HepG2 (cell line): ENCODE results near the gene TNFRSF11A. TPM values are rescaled to one million over a fixed set of nuclear protein-coding genes. Genes with fewer than 3 reads are reported as not detected.

Experiments
- ATF2 ChIP-seq: sonication (generic); formaldehyde crosslinking; IDR thresholded peaks from 2 replicates; pipeline ENCODE4 v1.4.0; 2020; ENCODE audit warnings: missing genetic modification reagents
- CREB1 ChIP-seq, 2 experiments: fragments of 450-650 bp in 1 of 2; IDR thresholded peaks; 2 replicates each; pipeline ENCODE4 v1.6.1; 2016 to 2017; ENCODE audit warnings: control low read depth in 1 of 2, mild to moderate bottlenecking in 1 of 2, missing compliant biosample characterization in 1 of 2, missing genetic modification characterization in 1 of 2
- ELF3 ChIP-seq: IDR thresholded peaks from 2 replicates; pipeline ENCODE4 v1.6.1; 2016; ENCODE audit warnings: missing genetic modification reagents, missing compliant biosample characterization
- GRHL1 ChIP-seq: sonication (generic); formaldehyde crosslinking; conservative IDR thresholded peaks from 2 replicates; pipeline ENCODE4 v1.8.0; 2022; ENCODE audit warnings: missing genetic modification reagents
- HMG20A ChIP-seq: IDR thresholded peaks from 2 replicates; pipeline ENCODE4 v1.6.1; 2016; ENCODE audit warnings: borderline replicate concordance
- HNF4A ChIP-seq: sonication (generic); formaldehyde crosslinking; IDR thresholded peaks from 2 replicates; pipeline ENCODE4 v1.4.0; 2020; ENCODE audit warnings: missing genetic modification reagents
- NCOA5 ChIP-seq: sonication (generic); formaldehyde crosslinking; IDR thresholded peaks from 2 replicates; pipeline ENCODE4 v1.4.0; 2020; ENCODE audit warnings: missing genetic modification reagents
- NKX3-1 ChIP-seq: sonication (generic); formaldehyde crosslinking; IDR thresholded peaks from 2 replicates; pipeline ENCODE4 v1.5.0; 2020; ENCODE audit warnings: missing genetic modification reagents
- PAXIP1 ChIP-seq: sonication (generic); formaldehyde crosslinking; conservative IDR thresholded peaks from 2 replicates; pipeline ENCODE4 v1.4.0; 2020; ENCODE audit warnings: mild to moderate bottlenecking, missing genetic modification reagents, moderate library complexity
- POGZ ChIP-seq: sonication (generic); formaldehyde crosslinking; IDR thresholded peaks from 2 replicates; pipeline ENCODE4 v1.4.0; 2020; ENCODE audit warnings: mild to moderate bottlenecking, missing genetic modification reagents
- POLR2AphosphoS5 ChIP-seq: IDR thresholded peaks from 2 replicates; pipeline ENCODE4 v1.6.1; 2012; ENCODE audit warnings: low read depth, low read length
- TIGD3 ChIP-seq: sonication (generic); formaldehyde crosslinking; IDR thresholded peaks from 2 replicates; pipeline ENCODE4 v1.5.1; 2020; ENCODE audit warnings: mild to moderate bottlenecking, missing genetic modification reagents, borderline replicate concordance
- ZBED4 ChIP-seq: sonication (generic); formaldehyde crosslinking; IDR thresholded peaks from 2 replicates; pipeline ENCODE4 v1.4.0; 2020; ENCODE audit warnings: missing genetic modification reagents, borderline replicate concordance
- ZFAT ChIP-seq: sonication (generic); formaldehyde crosslinking; conservative IDR thresholded peaks from 2 replicates; pipeline ENCODE4 v1.8.1; 2023; ENCODE audit warnings: missing genetic modification reagents, inconsistent platforms
- ZNF143 ChIP-seq: sonication (generic); formaldehyde crosslinking; IDR thresholded peaks from 2 replicates; pipeline ENCODE4 v1.4.0; 2020; ENCODE audit warnings: missing genetic modification reagents
- ZNF460 ChIP-seq: sonication (generic); formaldehyde crosslinking; IDR thresholded peaks from 2 replicates; pipeline ENCODE4 v1.5.1; 2020; ENCODE audit warnings: missing genetic modification reagents, mild to moderate bottlenecking, borderline replicate concordance
- ZNF552 ChIP-seq: sonication (generic); formaldehyde crosslinking; IDR thresholded peaks from 2 replicates; pipeline ENCODE4 v1.9.0; 2022; ENCODE audit warnings: missing genetic modification reagents, mild to moderate bottlenecking, borderline replicate concordance
- polyA plus RNA-seq, 8 experiments: library from polyadenylated mRNA; depleted of rRNA in 3 of 8; stranded (reverse) in 7 of 8; unstranded in 1 of 8; fragments of >200 nt; fragmentation: Illumina TruSeq in 4 of 8; extraction: Trizol in 4 of 8; gene quantifications; 2 replicates each; pipeline versions ENCODE4 v1.2.1 to v1.2.3, GENCODE V29; 2011 to 2016; ENCODE audit warnings: low read depth in 4 of 8, missing spikeins in 1 of 8, mixed read lengths in 1 of 8; ENCODE audit not compliant: insufficient read depth in 1 of 8
- total RNA-seq, 5 experiments: library from RNA; depleted of rRNA; stranded (reverse); fragments of >200 nt; fragmentation: Illumina TruSeq; extraction: Trizol; gene quantifications; 2 replicates each; pipeline ENCODE4 v1.2.3, GENCODE V29; 2016; ENCODE audit warnings: low read depth in 1 of 5

Gene TNFRSF11A
- total and polyA plus RNA-seq, 2 of the 13 experiments (the other 11 are each of a cell fraction or from before 2014, with no cell fraction given), result 4.6 to 6.4 TPM

- TF ChIP-seq ATF2 (CRISPR knock-in tag) (peak; percentile 4; the same call in 1 of the 2 replicates), ELF3 (CRISPR knock-in tag) (peak; percentile 95), POGZ (CRISPR knock-in tag) (peak; percentile 21), ZNF143 (CRISPR knock-in tag) (no peak), POLR2AphosphoS5 (no peak), CREB1 (IDR thresholded peaks at IDR 0.05) (no peak), CREB1 (CRISPR knock-in tag; IDR thresholded peaks at IDR 0.05) (peak; percentile 63), NCOA5 (CRISPR knock-in tag) (no peak), ZNF460 (CRISPR knock-in tag) (no peak), HNF4A (CRISPR knock-in tag) (peak; percentile 29), TIGD3 (CRISPR knock-in tag) (no peak), PAXIP1 (CRISPR knock-in tag) (peak; percentile 78), GRHL1 (CRISPR knock-in tag) (no peak), ZFAT (CRISPR knock-in tag) (no peak), ZNF552 (CRISPR knock-in tag) (no peak), HMG20A (CRISPR knock-in tag) (0 out of 2 replicates have a peak, but pooled peaks have one; percentile 10), ZBED4 (0 out of 2 replicates have a peak, but pooled peaks have one; percentile 9), NKX3-1 (CRISPR knock-in tag) (no peak)
These were observed 95.6 kb downstream of the TNFRSF11A start (continued) for GRCh38 chr18:62420513-62421209.
